WTC11 (cell line): ENCODE data around the gene ZMPSTE24. TPM values are rescaled to one million over a fixed set of nuclear protein-coding genes. Genes with fewer than 3 reads are reported as not detected.

Source experiments
- ATAC-seq: fragments of 200-7000 bp; cut with Tn5 transposase; 2 replicates; pipeline ENCODE4 v1.10.0; 2021; ENCODE audit warnings: mild to moderate bottlenecking, moderate library complexity
- CTCF ChIA-PET: fragments of 300-600 bp; sonication (Branson Sonifier 250); formaldehyde crosslinking; loops from one replicate; lab custom pipeline; 2021; ENCODE audit warnings: antibody characterized with exemption; lab: Charles Lee
- POLR2A ChIA-PET: fragments of 350-600 bp; sonication (Branson Sonifier 250); formaldehyde crosslinking; loops from one replicate; lab custom pipeline; 2021; ENCODE audit warnings: antibody characterized with exemption; lab: Charles Lee
- DNase-seq: peaks from one replicate; pipeline ENCODE4 v3.0.0; 2021; ENCODE audit warnings: low spot score
- H3K27ac Mint-ChIP-seq: 2 replicates; pipeline ENCODE4 v1.8.0; 2021; ENCODE audit warnings: mixed read lengths
- H3K27me3 Mint-ChIP-seq: 2 replicates; pipeline ENCODE4 v1.8.0; 2021; ENCODE audit warnings: low read depth, mild to moderate bottlenecking, moderate library complexity, mixed read lengths
- H3K36me3 Mint-ChIP-seq: 2 replicates; pipeline ENCODE4 v1.8.0; 2021; ENCODE audit warnings: mixed read lengths
- H3K4me1 Mint-ChIP-seq: 2 replicates; pipeline ENCODE4 v1.8.0; 2022; ENCODE audit warnings: mixed read lengths
- H3K4me3 Mint-ChIP-seq: 2 replicates; pipeline ENCODE4 v1.8.0; 2021; ENCODE audit warnings: mild to moderate bottlenecking, moderate library complexity, mixed read lengths
- H3K9me3 Mint-ChIP-seq: 2 replicates; pipeline ENCODE4 v1.8.0; 2021; ENCODE audit warnings: mixed read lengths
- CDX4 ChIP-seq: fragments of 250-450 bp; sonication (Bioruptor Pico); IDR thresholded peaks from 2 replicates; pipeline ENCODE4 v1.9.0; 2021; ENCODE audit warnings: moderate library complexity, mild to moderate bottlenecking, inconsistent platforms, borderline replicate concordance
- FOXK1 ChIP-seq: sonication (generic); formaldehyde crosslinking; IDR thresholded peaks from 2 replicates; pipeline ENCODE4 v1.8.0; 2022; ENCODE audit warnings: mild to moderate bottlenecking, moderate library complexity, missing genetic modification reagents
- FOXP4 ChIP-seq: sonication (generic); formaldehyde crosslinking; IDR thresholded peaks from 2 replicates; pipeline ENCODE4 v1.8.0; 2022; ENCODE audit warnings: mild to moderate bottlenecking, missing genetic modification reagents
- GABPB1 ChIP-seq: sonication (generic); formaldehyde crosslinking; IDR thresholded peaks from 2 replicates; pipeline ENCODE4 v1.8.1; 2023; ENCODE audit warnings: mild to moderate bottlenecking, missing genetic modification reagents
- HMGXB4 ChIP-seq: sonication (generic); formaldehyde crosslinking; IDR thresholded peaks from 2 replicates; pipeline ENCODE4 v1.8.1; 2023; ENCODE audit warnings: mild to moderate bottlenecking, moderate library complexity, missing genetic modification reagents
- IRF1 ChIP-seq: sonication (generic); formaldehyde crosslinking; IDR thresholded peaks from 2 replicates; pipeline ENCODE4 v1.8.0; 2023; ENCODE audit warnings: missing genetic modification reagents
- NFE2L1 ChIP-seq: sonication (generic); formaldehyde crosslinking; IDR thresholded peaks from 2 replicates; pipeline ENCODE4 v1.8.1; 2023; ENCODE audit warnings: missing genetic modification reagents
- NFYB ChIP-seq: sonication (generic); formaldehyde crosslinking; conservative IDR thresholded peaks from 2 replicates; pipeline ENCODE4 v1.8.0; 2022; ENCODE audit warnings: low read depth, missing genetic modification reagents
- NR1H2 ChIP-seq: sonication (generic); formaldehyde crosslinking; IDR thresholded peaks from 2 replicates; pipeline ENCODE4 v1.9.0; 2021; ENCODE audit warnings: mild to moderate bottlenecking, moderate library complexity, missing genetic modification reagents
- NR2C2 ChIP-seq: sonication (generic); formaldehyde crosslinking; IDR thresholded peaks from 2 replicates; pipeline ENCODE4 v1.8.0; 2022; ENCODE audit warnings: mild to moderate bottlenecking, missing genetic modification reagents
- OVOL2 ChIP-seq: fragments of 250-450 bp; sonication (Bioruptor Pico); IDR thresholded peaks from 2 replicates; pipeline ENCODE4 v1.9.0; 2021; ENCODE audit warnings: mild to moderate bottlenecking, borderline replicate concordance
- STAT6 ChIP-seq: sonication (generic); formaldehyde crosslinking; conservative IDR thresholded peaks from 2 replicates; pipeline ENCODE4 v1.8.1; 2023; ENCODE audit warnings: mild to moderate bottlenecking, low read depth, missing genetic modification reagents, moderate library complexity
- TEAD1 ChIP-seq: sonication (generic); formaldehyde crosslinking; IDR thresholded peaks from 2 replicates; pipeline ENCODE4 v1.8.0; 2022; ENCODE audit warnings: mild to moderate bottlenecking, missing genetic modification reagents
- ZMAT4 ChIP-seq: fragments of 250-450 bp; sonication (Bioruptor Pico); IDR thresholded peaks from 2 replicates; pipeline ENCODE4 v1.9.0; 2021; ENCODE audit warnings: mild to moderate bottlenecking
- ZNF232 ChIP-seq: sonication (generic); formaldehyde crosslinking; IDR thresholded peaks from 2 replicates; pipeline ENCODE4 v1.8.0; 2022; ENCODE audit warnings: mild to moderate bottlenecking, missing genetic modification reagents
- ZNF423 ChIP-seq: fragments of 250-450 bp; sonication (Bioruptor Pico); IDR thresholded peaks from 2 replicates; pipeline ENCODE4 v2.1.2; 2022; ENCODE audit warnings: mild to moderate bottlenecking, moderate library complexity
- ZNF671 ChIP-seq: fragments of 250-450 bp; sonication (Bioruptor Pico); IDR thresholded peaks from 2 replicates; pipeline ENCODE4 v1.8.0; 2021; ENCODE audit warnings: mild to moderate bottlenecking
- total RNA-seq: library from RNA; stranded (reverse); gene quantifications from 3 replicates; pipeline ENCODE4 v1.2.3, GENCODE V29; 2021

Gene ZMPSTE24
- total RNA-seq, 1 experiment from 2014 or later, result 31.7 TPM

- ChIA-PET POLR2A (no interaction called here), CTCF (interaction anchor here (1.0 to 4.1 kb wide), 2 partner anchors 11 to 160 kb away, joined by 3 to 26 read pairs; no protein-coding TSS in a partner anchor)
- Mint-ChIP-seq H3K9me3 (no peaks in the 10 kb centered on the region), H3K4me1 (no peaks in the 10 kb centered on the region), H3K4me3 (peak overlapping the region; percentile 61), H3K27ac (no peak overlapping the region), H3K27me3 (peaks cover 26% of the 10 kb centered on the region), H3K36me3 (no peaks in the 10 kb centered on the region)
- TF ChIP-seq ZNF671 (CRISPR knock-in tag), result no peak
- TF ChIP-seq NFE2L1 (CRISPR knock-in tag), result no peak
- TF ChIP-seq HMGXB4 (CRISPR knock-in tag), result no peak
- TF ChIP-seq TEAD1 (CRISPR knock-in tag), result no peak
- TF ChIP-seq ZMAT4 (CRISPR knock-in tag), result no peak
- TF ChIP-seq GABPB1 (CRISPR knock-in tag), result no peak
- TF ChIP-seq NR2C2 (CRISPR knock-in tag), result no peak
- TF ChIP-seq OVOL2 (CRISPR knock-in tag), result no peak
- no peak for TF ChIP-seq NFYB (CRISPR knock-in tag)
- no peak for TF ChIP-seq NR1H2
- DNase-seq, result no peak
- ATAC-seq, result no peak
Measured at GRCh38 chr1:40303790-40304189, 45.8 kb downstream of the ZMPSTE24 start.

GRCh38 chr1:40305451-40305850, 47.4 kb downstream of the ZMPSTE24 start:
- ATAC-seq (peak; percentile 64), DNase-seq (peak; percentile 27)
- H3K4me1 Mint-ChIP-seq, result no peaks in the 10 kb centered on the region
- H3K27ac Mint-ChIP-seq, result no peak overlapping the region
- H3K4me3 Mint-ChIP-seq, result no peak overlapping the region
- CTCF ChIA-PET, result interaction anchor here (0.6 to 4.1 kb wide), 7 partner anchors 10 to 162 kb away, joined by 3 to 26 read pairs (median 5); partner anchors contain the start of gene SMAP2
- peaks cover 26% of the 10 kb centered on the region for H3K27me3 Mint-ChIP-seq
- no peaks in the 10 kb centered on the region for H3K9me3 Mint-ChIP-seq
- TF ChIP-seq IRF1 (CRISPR knock-in tag) (no peak), FOXK1 (no peak)
- POLR2A ChIA-PET, result no interaction called here
- no peaks in the 10 kb centered on the region for H3K36me3 Mint-ChIP-seq

GRCh38 chr1:40305871-40306270, 47.8 kb downstream of the ZMPSTE24 start:
- no peaks in the 10 kb centered on the region for H3K36me3 Mint-ChIP-seq
- H3K27ac Mint-ChIP-seq, result no peak overlapping the region
- CTCF ChIA-PET, result interaction anchor here (1.0 to 4.1 kb wide), 5 partner anchors 9 to 162 kb away, joined by 4 to 26 read pairs (median 20); partner anchors contain the start of gene SMAP2
- no peak overlapping the region for H3K4me3 Mint-ChIP-seq
- H3K9me3 Mint-ChIP-seq, result no peaks in the 10 kb centered on the region
- POLR2A ChIA-PET, result no interaction called here
- ATAC-seq (no peak), DNase-seq (no peak)
- peaks cover 26% of the 10 kb centered on the region for H3K27me3 Mint-ChIP-seq
- no peaks in the 10 kb centered on the region for H3K4me1 Mint-ChIP-seq
- TF ChIP-seq ZNF671 (CRISPR knock-in tag) (no peak), NR1H2 (no peak), STAT6 (CRISPR knock-in tag) (no peak), FOXP4 (no peak), ZNF232 (no peak), CDX4 (CRISPR knock-in tag) (no peak), ZNF423 (CRISPR knock-in tag) (no peak)
